SK-N-SH (cell line): ENCODE results near the gene RNGTT. TPM values are rescaled to one million over a fixed set of nuclear protein-coding genes. Genes with fewer than 3 reads are reported as not detected.

Experiments used
- CTCF ChIA-PET: fragments of 300-600, 350-600 bp; formaldehyde crosslinking; extraction: SDS; loops from one replicate; lab custom pipeline; 2021; lab: Yijun Ruan, JAX
- POLR2A ChIA-PET: fragments of 350-600 bp; sonication (Branson Sonifier 250); formaldehyde crosslinking; extraction: SDS; loops from one replicate; lab custom pipeline; 2020; ENCODE audit warnings: antibody characterized with exemption, inconsistent platforms; lab: Yijun Ruan, JAX
- DNase-seq: peaks from one replicate; pipeline ENCODE4 v3.0.0; 2012
- H2AFZ ChIP-seq: fragments of 200-600 bp; sonication (generic); 2 replicates; pipeline ENCODE4 v1.8.1; 2016; ENCODE audit warnings: antibody characterized with exemption, mild to moderate bottlenecking, low read depth
- H3F3A ChIP-seq: fragments of 200-600 bp; sonication (generic); replicated peaks from 2 replicates; pipeline ENCODE3; 2016; ENCODE audit warnings: antibody characterized with exemption, mild to moderate bottlenecking; ENCODE audit not compliant: insufficient read depth
- H3K27ac ChIP-seq, 2 experiments: fragments of 200-500 bp in 1 of 2; fragments of 200-600 bp in 1 of 2; sonication (Bioruptor generic) in 1 of 2; sonication (generic), shearing (Covaris generic) in 1 of 2; 2 replicates each; pipeline versions ENCODE4 v1.5.1 to v1.6.1; 2014 to 2016; ENCODE audit warnings: low read depth in 2 of 2, inconsistent platforms in 1 of 2, low read length in 1 of 2, mild to moderate bottlenecking in 1 of 2, mixed read lengths in 1 of 2
- H3K27me3 ChIP-seq: fragments of 200-600 bp; sonication (generic), shearing (Covaris generic); 2 replicates; pipeline ENCODE4 v1.6.1; 2016; ENCODE audit warnings: mixed run types; ENCODE audit not compliant: insufficient read depth
- H3K36me3 ChIP-seq, 2 experiments: fragments of 200-500 bp in 1 of 2; fragments of 200-600 bp in 1 of 2; sonication (Bioruptor generic) in 1 of 2; sonication (generic) in 1 of 2; replicated peaks in 1 of 2; 2 replicates each; pipeline versions ENCODE3 to v1.5.1; 2014 to 2016; ENCODE audit warnings: low read length in 1 of 2, mild to moderate bottlenecking in 1 of 2; ENCODE audit not compliant: insufficient read depth in 2 of 2, control insufficient read depth in 1 of 2
- H3K4me1 ChIP-seq, 2 experiments: fragments of 200-500 bp in 1 of 2; fragments of 200-600 bp in 1 of 2; sonication (Bioruptor generic) in 1 of 2; sonication (generic), shearing (Covaris generic) in 1 of 2; 2 replicates each; pipeline versions ENCODE4 v1.5.1 to v1.6.1; 2014 to 2016; ENCODE audit warnings: low read depth in 1 of 2, low read length in 1 of 2, mixed run types in 1 of 2; ENCODE audit not compliant: insufficient read depth in 2 of 2, control insufficient read depth in 1 of 2
- H3K4me2 ChIP-seq: fragments of 200-600 bp; sonication (generic), shearing (Covaris generic); 2 replicates; pipeline ENCODE4 v1.6.1; 2017; ENCODE audit warnings: mixed run types
- H3K4me3 ChIP-seq, 2 experiments: fragments of 200-500 bp in 1 of 2; fragments of 200-600 bp in 1 of 2; sonication (Bioruptor generic) in 1 of 2; sonication (generic), shearing (Covaris generic) in 1 of 2; 2 replicates each; pipeline versions ENCODE4 v1.5.1 to v1.8.1; 2014 to 2016; ENCODE audit warnings: low read depth in 2 of 2, inconsistent platforms in 1 of 2, low read length in 1 of 2, mild to moderate bottlenecking in 1 of 2, mixed read lengths in 1 of 2, moderate library complexity in 1 of 2
- H3K79me2 ChIP-seq: fragments of 200-600 bp; sonication (generic); 2 replicates; pipeline ENCODE4 v1.8.1; 2017; ENCODE audit warnings: mild to moderate bottlenecking; ENCODE audit not compliant: insufficient read depth
- H3K9ac ChIP-seq: fragments of 200-600 bp; sonication (generic); 2 replicates; pipeline ENCODE4 v1.6.1; 2017; ENCODE audit warnings: mixed run types
- H3K9me2 ChIP-seq: fragments of 200-600 bp; sonication (generic); 2 replicates; pipeline ENCODE4 v1.6.1; 2017; ENCODE audit warnings: mixed run types
- H3K9me3 ChIP-seq: fragments of 200-600 bp; sonication (generic); 2 replicates; pipeline ENCODE4 v1.6.1; 2017; ENCODE audit warnings: mixed run types, mild to moderate bottlenecking, moderate library complexity
- H4K20me1 ChIP-seq: fragments of 200-600 bp; sonication (generic); 2 replicates; pipeline ENCODE4 v1.6.1; 2017; ENCODE audit warnings: mild to moderate bottlenecking, mixed run types; ENCODE audit not compliant: insufficient read depth
- ELF1 ChIP-seq: IDR thresholded peaks from 2 replicates; pipeline ENCODE4 v1.4.0; 2012
- GATA2 ChIP-seq: sonication (generic); formaldehyde crosslinking; IDR thresholded peaks from 2 replicates; pipeline ENCODE4 v1.5.0; 2020; ENCODE audit warnings: mild to moderate bottlenecking, missing genetic modification reagents
- MEF2A ChIP-seq: IDR thresholded peaks from 2 replicates; pipeline ENCODE4 v1.4.0; 2012; ENCODE audit warnings: low read depth, borderline replicate concordance
- NFIC ChIP-seq: IDR thresholded peaks from 2 replicates; pipeline ENCODE4 v1.4.0; 2012; ENCODE audit warnings: borderline replicate concordance
- NRF1 ChIP-seq: IDR thresholded peaks from 2 replicates; pipeline ENCODE4 v1.6.1; 2012; ENCODE audit warnings: low read depth, mild to moderate bottlenecking, low read length
- RCOR1 ChIP-seq: fragments of 150-350 bp; IDR thresholded peaks from 2 replicates; pipeline ENCODE4 v1.6.1; 2017; ENCODE audit warnings: antibody characterized with exemption, low read length
- RXRA ChIP-seq: IDR thresholded peaks from 2 replicates; pipeline ENCODE4 v1.4.0; 2012; ENCODE audit warnings: low read depth, mild to moderate bottlenecking, borderline replicate concordance
- SIN3A ChIP-seq: IDR thresholded peaks from 2 replicates; pipeline ENCODE4 v1.6.1; 2012; ENCODE audit warnings: low read depth, mild to moderate bottlenecking, low read length, moderate library complexity, borderline replicate concordance
- WGBS: methylation state at CpG from one replicate; pipeline ENCODE4 v1.1.6; 2017; ENCODE audit warnings: low lambda C conversion rate; 5-methylcytosine and 5-hydroxymethylcytosine counted together
- polyA plus RNA-seq, 3 experiments: library from polyadenylated mRNA; depleted of rRNA; stranded (reverse); fragments of >200 nt; gene quantifications; 2 replicates each; pipeline ENCODE4 v1.2.3, GENCODE V29; 2012
- TF ChIP-seq, protein P1 (sequence below): IDR thresholded peaks from 2 replicates; pipeline ENCODE4 v1.4.0; 2012; ENCODE audit warnings: low read depth
- TF ChIP-seq, protein P2 (sequence below): IDR thresholded peaks from 2 replicates; pipeline ENCODE4 v1.6.1; 2012; ENCODE audit warnings: mild to moderate bottlenecking, low read depth, low read length, moderate library complexity
- TF ChIP-seq, protein P3 (sequence below): fragments of 150-350 bp; IDR thresholded peaks from 2 replicates; pipeline ENCODE4 v1.6.1; 2017; ENCODE audit warnings: antibody characterized with exemption, low read length, low read depth, borderline replicate concordance
- TF ChIP-seq, protein P4 (sequence below): fragments of 150-350 bp; IDR thresholded peaks from 2 replicates; pipeline ENCODE4 v1.6.1; 2016; ENCODE audit warnings: mild to moderate bottlenecking, low read depth, low read length

Gene RNGTT
- polyA plus RNA-seq, 1 of the 3 experiments (the other 2 are of a cell fraction), result 3.3 TPM

DNA sequence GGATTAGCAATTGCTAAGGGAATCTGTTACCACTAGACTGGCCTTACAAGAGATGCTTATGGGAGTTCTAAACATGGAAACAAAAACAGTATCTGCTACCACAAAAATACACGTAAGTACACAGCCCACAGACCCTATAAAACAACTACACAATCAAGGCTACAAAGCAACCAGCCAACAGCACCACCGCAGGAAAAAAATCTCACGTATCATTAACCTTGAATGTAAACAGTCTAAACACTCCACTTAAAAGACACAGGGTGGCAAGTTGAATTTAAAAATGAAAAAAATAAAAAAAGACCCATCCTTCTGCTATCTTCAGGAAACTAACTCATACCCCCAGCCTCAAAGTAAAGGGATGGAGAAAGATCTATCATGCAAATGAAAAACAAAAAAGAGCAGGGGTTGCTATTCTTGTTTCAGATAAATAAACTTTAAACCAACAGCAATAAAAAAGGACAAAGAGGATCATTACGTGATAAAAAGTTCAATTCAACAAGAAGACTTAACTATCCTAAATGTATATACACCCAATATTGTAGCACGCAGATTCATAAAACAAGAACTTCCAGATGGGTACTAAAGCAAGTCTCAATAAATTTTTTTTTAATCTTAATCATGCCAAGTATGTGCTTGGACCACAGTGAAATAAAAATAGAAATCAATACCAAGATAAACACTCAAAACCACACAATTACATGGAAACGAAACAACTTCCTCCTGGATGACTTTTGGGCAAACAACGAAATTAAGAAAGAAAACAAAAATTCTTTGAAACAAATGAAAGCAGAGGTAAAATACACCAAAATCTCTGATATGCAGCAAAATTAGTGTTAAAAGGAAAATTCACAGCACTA, 52.3 kb downstream of the RNGTT start:
- H3F3A ChIP-seq, result no peaks in the 10 kb centered on the region
- H3K4me3 ChIP-seq, result no peak overlapping the region
- H3K36me3 ChIP-seq, result peaks cover 0 to 9% of the 10 kb centered on the region in 2 experiments
- TF ChIP-seq NFIC (no peak), RXRA (no peak), NRF1 (no peak), RCOR1 (no peak), GATA2 (CRISPR knock-in tag) (no peak), MEF2A (no peak), ELF1 (no peak), SIN3A (no peak)
- TF ChIP-seq, protein P1, sequence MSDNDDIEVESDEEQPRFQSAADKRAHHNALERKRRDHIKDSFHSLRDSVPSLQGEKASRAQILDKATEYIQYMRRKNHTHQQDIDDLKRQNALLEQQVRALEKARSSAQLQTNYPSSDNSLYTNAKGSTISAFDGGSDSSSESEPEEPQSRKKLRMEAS, result no peak
- TF ChIP-seq, protein P2, sequence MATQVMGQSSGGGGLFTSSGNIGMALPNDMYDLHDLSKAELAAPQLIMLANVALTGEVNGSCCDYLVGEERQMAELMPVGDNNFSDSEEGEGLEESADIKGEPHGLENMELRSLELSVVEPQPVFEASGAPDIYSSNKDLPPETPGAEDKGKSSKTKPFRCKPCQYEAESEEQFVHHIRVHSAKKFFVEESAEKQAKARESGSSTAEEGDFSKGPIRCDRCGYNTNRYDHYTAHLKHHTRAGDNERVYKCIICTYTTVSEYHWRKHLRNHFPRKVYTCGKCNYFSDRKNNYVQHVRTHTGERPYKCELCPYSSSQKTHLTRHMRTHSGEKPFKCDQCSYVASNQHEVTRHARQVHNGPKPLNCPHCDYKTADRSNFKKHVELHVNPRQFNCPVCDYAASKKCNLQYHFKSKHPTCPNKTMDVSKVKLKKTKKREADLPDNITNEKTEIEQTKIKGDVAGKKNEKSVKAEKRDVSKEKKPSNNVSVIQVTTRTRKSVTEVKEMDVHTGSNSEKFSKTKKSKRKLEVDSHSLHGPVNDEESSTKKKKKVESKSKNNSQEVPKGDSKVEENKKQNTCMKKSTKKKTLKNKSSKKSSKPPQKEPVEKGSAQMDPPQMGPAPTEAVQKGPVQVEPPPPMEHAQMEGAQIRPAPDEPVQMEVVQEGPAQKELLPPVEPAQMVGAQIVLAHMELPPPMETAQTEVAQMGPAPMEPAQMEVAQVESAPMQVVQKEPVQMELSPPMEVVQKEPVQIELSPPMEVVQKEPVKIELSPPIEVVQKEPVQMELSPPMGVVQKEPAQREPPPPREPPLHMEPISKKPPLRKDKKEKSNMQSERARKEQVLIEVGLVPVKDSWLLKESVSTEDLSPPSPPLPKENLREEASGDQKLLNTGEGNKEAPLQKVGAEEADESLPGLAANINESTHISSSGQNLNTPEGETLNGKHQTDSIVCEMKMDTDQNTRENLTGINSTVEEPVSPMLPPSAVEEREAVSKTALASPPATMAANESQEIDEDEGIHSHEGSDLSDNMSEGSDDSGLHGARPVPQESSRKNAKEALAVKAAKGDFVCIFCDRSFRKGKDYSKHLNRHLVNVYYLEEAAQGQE, result no peak
- TF ChIP-seq, protein P3, sequence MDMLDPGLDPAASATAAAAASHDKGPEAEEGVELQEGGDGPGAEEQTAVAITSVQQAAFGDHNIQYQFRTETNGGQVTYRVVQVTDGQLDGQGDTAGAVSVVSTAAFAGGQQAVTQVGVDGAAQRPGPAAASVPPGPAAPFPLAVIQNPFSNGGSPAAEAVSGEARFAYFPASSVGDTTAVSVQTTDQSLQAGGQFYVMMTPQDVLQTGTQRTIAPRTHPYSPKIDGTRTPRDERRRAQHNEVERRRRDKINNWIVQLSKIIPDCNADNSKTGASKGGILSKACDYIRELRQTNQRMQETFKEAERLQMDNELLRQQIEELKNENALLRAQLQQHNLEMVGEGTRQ, result no peak
- TF ChIP-seq, protein P4, sequence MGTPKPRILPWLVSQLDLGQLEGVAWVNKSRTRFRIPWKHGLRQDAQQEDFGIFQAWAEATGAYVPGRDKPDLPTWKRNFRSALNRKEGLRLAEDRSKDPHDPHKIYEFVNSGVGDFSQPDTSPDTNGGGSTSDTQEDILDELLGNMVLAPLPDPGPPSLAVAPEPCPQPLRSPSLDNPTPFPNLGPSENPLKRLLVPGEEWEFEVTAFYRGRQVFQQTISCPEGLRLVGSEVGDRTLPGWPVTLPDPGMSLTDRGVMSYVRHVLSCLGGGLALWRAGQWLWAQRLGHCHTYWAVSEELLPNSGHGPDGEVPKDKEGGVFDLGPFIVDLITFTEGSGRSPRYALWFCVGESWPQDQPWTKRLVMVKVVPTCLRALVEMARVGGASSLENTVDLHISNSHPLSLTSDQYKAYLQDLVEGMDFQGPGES, result no peak
- H4K20me1 ChIP-seq, result peaks cover 4% of the 10 kb centered on the region; the same call in 1 of the 2 replicates
- H3K9me2 ChIP-seq, result no peaks in the 10 kb centered on the region
- H3K9me3 ChIP-seq, result no peaks in the 10 kb centered on the region; the same call in 1 of the 2 replicates
- H3K4me2 ChIP-seq, result no peak overlapping the region
- DNase-seq, result no peak
- H3K9ac ChIP-seq, result no peak overlapping the region
- ChIA-PET CTCF (no interaction called here), POLR2A (no interaction called here)
- WGBS, result 91% methylated on average over 7 of the region's 7 CpGs
- H2AFZ ChIP-seq, result no peak overlapping the region
- no peak overlapping the region for H3K27ac ChIP-seq
- H3K79me2 ChIP-seq, result peaks cover 39% of the 10 kb centered on the region
- peaks cover 3 to 9% of the 10 kb centered on the region in 2 experiments; a peak in 2 of 4 replicates for H3K4me1 ChIP-seq
- H3K27me3 ChIP-seq, result no peaks in the 10 kb centered on the region
